ENCODE results near the gene CUL9.

Gene CUL9

GRCh38 chr6:43241446-43241845 lies 59.5 kb downstream of the CUL9 start:
- no peak overlapping the region for H3K27ac ChIP-seq (ENCODE audit: low read length)
- no peak for ATAC-seq (ENCODE audit: insufficient read depth, low read depth)

GRCh38 chr6:43242908-43243663 lies 61.1 kb downstream of the CUL9 start, which contains the start of gene TTBK1:
Gene TTBK1, plus strand, starts transcription at chr6:43243481. Its CDS starts 3,180 bp downstream, at chr6:43246661.
- H3K27me3 ChIP-seq (ENCODE audit: insufficient read depth, low read length, poor library complexity), result peaks cover 22% of the 10 kb centered on the region
- no peaks in the 10 kb centered on the region for H3K36me3 ChIP-seq (ENCODE audit: insufficient read depth, low read length)
- no peak within 1 kb of the TSS for H3K27ac ChIP-seq (ENCODE audit: low read length)
- no peak for TF ChIP-seq EZH2 (IDR thresholded peaks at IDR 0.05; ENCODE audit: borderline replicate concordance, low read depth, low read length, severe bottlenecking)
- TF ChIP-seq CTCF (IDR thresholded peaks at IDR 0.05; ENCODE audit: borderline replicate concordance, extremely low read depth, low read length, poor library complexity, severe bottlenecking), result no peak
- no peak within 1 kb of the TSS for H3K4me2 ChIP-seq (ENCODE audit: insufficient read depth, low read length)
- peaks cover 16% of the 10 kb centered on the region for H3K4me1 ChIP-seq (ENCODE audit: insufficient read depth, low read length)
- H3K9me3 ChIP-seq (ENCODE audit: insufficient read depth, low read length, severe bottlenecking), result no peaks in the 10 kb centered on the region
- DNase-seq, result no peak
- no peak within 1 kb of the TSS for H3K4me3 ChIP-seq (ENCODE audit: low read depth in 1 of 2, low read length in 2 of 2)
- H3K79me2 ChIP-seq (ENCODE audit: insufficient read depth, low read length), result no peaks in the 10 kb centered on the region
- no peaks in the 10 kb centered on the region for H4K20me1 ChIP-seq (ENCODE audit: insufficient read depth, low read length)
- no peak within 1 kb of the TSS for H2AFZ ChIP-seq (ENCODE audit: low read depth, low read length)
- ATAC-seq (ENCODE audit: insufficient read depth, low read depth), result no peak
- no peak within 1 kb of the TSS for H3K9ac ChIP-seq (ENCODE audit: low read depth, low read length)

More at GRCh38 chr6:43241446-43241845, 59.5 kb downstream of the CUL9 start:
- no peak for DNase-seq
- Histone ChIP-seq H3K27me3 (ENCODE audit: insufficient read depth, low read length, poor library complexity) (peaks cover 22% of the 10 kb centered on the region), H3K4me3 (ENCODE audit: low read depth in 1 of 2, low read length in 2 of 2) (no peak overlapping the region), H3K4me1 (ENCODE audit: insufficient read depth, low read length) (peaks cover under 1% of the 10 kb centered on the region; the same call in 1 of the 2 replicates), H2AFZ (ENCODE audit: low read depth, low read length) (no peak overlapping the region), H4K20me1 (ENCODE audit: insufficient read depth, low read length) (no peaks in the 10 kb centered on the region), H3K79me2 (ENCODE audit: insufficient read depth, low read length) (no peaks in the 10 kb centered on the region), H3K9ac (ENCODE audit: low read depth, low read length) (no peak overlapping the region), H3K4me2 (ENCODE audit: insufficient read depth, low read length) (no peak overlapping the region), H3K36me3 (ENCODE audit: insufficient read depth, low read length) (no peaks in the 10 kb centered on the region), H3K9me3 (ENCODE audit: insufficient read depth, low read length, severe bottlenecking) (no peaks in the 10 kb centered on the region)
- TF ChIP-seq EZH2 (IDR thresholded peaks at IDR 0.05; ENCODE audit: borderline replicate concordance, low read depth, low read length, severe bottlenecking) (no peak), CTCF (IDR thresholded peaks at IDR 0.05; ENCODE audit: borderline replicate concordance, extremely low read depth, low read length, poor library complexity, severe bottlenecking) (no peak)

GRCh38 chr6:43243664-43244321 lies 61.8 kb downstream of the CUL9 start:
- Histone ChIP-seq H3K4me3 (ENCODE audit: low read depth in 1 of 2, low read length in 2 of 2) (no peak overlapping the region), H3K4me2 (ENCODE audit: insufficient read depth, low read length) (no peak overlapping the region), H3K4me1 (ENCODE audit: insufficient read depth, low read length) (peaks cover 16% of the 10 kb centered on the region), H3K27me3 (ENCODE audit: insufficient read depth, low read length, poor library complexity) (peaks cover 19% of the 10 kb centered on the region), H3K9ac (ENCODE audit: low read depth, low read length) (no peak overlapping the region), H3K79me2 (ENCODE audit: insufficient read depth, low read length) (no peaks in the 10 kb centered on the region), H3K27ac (ENCODE audit: low read length) (no peak overlapping the region), H4K20me1 (ENCODE audit: insufficient read depth, low read length) (no peaks in the 10 kb centered on the region), H3K36me3 (ENCODE audit: insufficient read depth, low read length) (no peaks in the 10 kb centered on the region), H3K9me3 (ENCODE audit: insufficient read depth, low read length, severe bottlenecking) (no peaks in the 10 kb centered on the region), H2AFZ (ENCODE audit: low read depth, low read length) (no peak overlapping the region)
- DNase-seq (no peak), ATAC-seq (ENCODE audit: insufficient read depth, low read depth) (no peak)
- TF ChIP-seq EZH2 (IDR thresholded peaks at IDR 0.05; ENCODE audit: borderline replicate concordance, low read depth, low read length, severe bottlenecking) (no peak), CTCF (IDR thresholded peaks at IDR 0.05; ENCODE audit: borderline replicate concordance, extremely low read depth, low read length, poor library complexity, severe bottlenecking) (no peak)
